DMS79 (cell line): ENCODE data around the gene PCYT1B.

ENCODE experiments used
- DNase-seq: peaks from one replicate; lab custom pipeline; 2025; lab: John Stamatoyannopoulos, UW

PCYT1B gene

GRCh38 chrX:24525455-24525854, 121.7 kb downstream of the PCYT1B start:
- DNase-seq, result no peak

GRCh38 chrX:24520472-24520871, 126.7 kb downstream of the PCYT1B start:
- no peak for DNase-seq

- DNase-seq, result no peak
These were observed 131.7 kb downstream of the PCYT1B start for GRCh38 chrX:24515447-24515846.

DNA sequence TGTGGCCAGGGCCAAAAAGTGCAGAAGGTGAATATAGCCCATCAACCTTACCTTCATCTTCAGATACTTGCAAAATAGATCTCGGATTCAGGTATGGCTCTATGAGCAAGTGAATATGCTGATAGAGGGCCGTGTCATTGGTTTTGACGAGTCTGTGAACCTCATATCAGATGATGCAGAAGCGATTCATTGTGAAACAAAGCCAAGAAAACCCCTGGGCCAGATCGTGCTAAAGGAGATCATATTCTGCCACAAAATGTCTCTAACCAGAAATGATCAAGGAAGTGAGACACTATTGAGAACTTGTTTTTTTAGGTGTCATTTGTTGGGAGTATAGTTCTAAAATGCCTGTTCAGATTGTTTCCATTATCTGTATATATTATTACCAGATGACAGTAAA, 133.7 kb downstream of the PCYT1B start:
- no peak for DNase-seq

DNA sequence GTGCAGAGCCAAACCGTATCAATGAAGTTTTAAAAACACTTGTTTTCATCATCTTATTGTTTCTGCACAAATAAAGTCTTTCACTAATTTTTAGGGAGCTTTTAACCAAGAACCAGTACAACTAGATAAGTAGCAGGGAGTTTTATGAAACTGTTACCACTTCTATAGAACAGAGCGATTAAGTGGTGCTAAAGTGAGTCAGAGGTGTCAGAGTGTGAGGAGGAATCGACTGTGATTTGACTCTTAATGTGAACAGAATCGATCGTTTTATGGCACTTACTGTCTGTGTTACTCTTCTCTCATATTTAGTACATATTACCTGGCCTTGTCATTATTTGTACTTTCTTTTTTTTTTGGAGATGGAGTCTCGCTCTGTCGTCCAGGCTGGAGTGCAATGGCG, 138.8 kb downstream of the PCYT1B start:
- no peak for DNase-seq
